ENCODE measurements around the gene BAIAP2L2. TPM values are rescaled to one million over a fixed set of nuclear protein-coding genes. Genes with fewer than 3 reads are reported as not detected.
"Not testable (repeated sequence)": the region's sequence is repeated elsewhere in the genome, so short reads cannot be mapped to it uniquely, and the experiment has no call there.

Gene BAIAP2L2
- total and polyA plus RNA-seq, 4 donors = 0.33 to 0.46 (median 0.44) TPM; not detected in 1

GRCh38 chr22:38079804-38080203 is 30.7 kb downstream of the BAIAP2L2 start:
- H3K4me1 ChIP-seq (ENCODE audit: control insufficient read depth in 4 of 4, insufficient read depth in 4 of 4, low read length in 3 of 4) = peaks cover 6 to 25% (median 16%) of the 10 kb centered on the region in 4 donors
- DNase-seq (ENCODE audit: low spot score) = no peak
- H3K36me3 ChIP-seq (ENCODE audit: control insufficient read depth in 4 of 4, insufficient read depth in 3 of 4, low read depth in 1 of 4, low read length in 3 of 4) = peaks cover 0 to 4% (median 0%) of the 10 kb centered on the region in 4 donors
- no peak overlapping the region for H3K27ac ChIP-seq (ENCODE audit: low read depth in 1 of 2, low read length in 2 of 2)
- no peak overlapping the region for H3K9ac ChIP-seq (ENCODE audit: low read depth in 1 of 2, low read length in 2 of 2)
- WGBS = 94% methylated on average over 7 of the region's 7 CpGs
- H3K9me3 ChIP-seq (ENCODE audit: control insufficient read depth in 4 of 4, low read length in 3 of 4) = no peaks in the 10 kb centered on the region
- H3K27me3 ChIP-seq (ENCODE audit: control insufficient read depth in 4 of 4, insufficient read depth in 4 of 4, low read length in 3 of 4) = no peaks in the 10 kb centered on the region
- H3K4me3 ChIP-seq (ENCODE audit: low read depth in 1 of 3, low read length in 3 of 3) = no peak overlapping the region
- TF ChIP-seq JUND (IDR thresholded peaks at IDR 0.05) (no peak), SP1 (IDR thresholded peaks at IDR 0.05) (no peak), HNF4A (conservative IDR thresholded peaks at IDR 0.05) (no peak)

- H3K27me3 ChIP-seq (ENCODE audit: control insufficient read depth in 4 of 4, insufficient read depth in 4 of 4, low read length in 3 of 4); H3K9ac ChIP-seq (ENCODE audit: low read depth in 1 of 2, low read length in 2 of 2); H3K36me3 ChIP-seq (ENCODE audit: control insufficient read depth in 4 of 4, insufficient read depth in 3 of 4, low read depth in 1 of 4, low read length in 3 of 4); H3K9me3 ChIP-seq (ENCODE audit: control insufficient read depth in 4 of 4, low read length in 3 of 4); H3K27ac ChIP-seq (ENCODE audit: low read depth in 1 of 2, low read length in 2 of 2); DNase-seq (ENCODE audit: low spot score); H3K4me3 ChIP-seq (ENCODE audit: low read depth in 1 of 3, low read length in 3 of 3): not testable (repeated sequence)
- peaks cover 9 to 27% (median 16%) of the 10 kb centered on the region in 4 donors for H3K4me1 ChIP-seq (ENCODE audit: control insufficient read depth in 4 of 4, insufficient read depth in 4 of 4, low read length in 3 of 4)
- 98% methylated on average over 2 of the region's 2 CpGs for WGBS
Observed at GRCh38 chr22:38079208-38079607, 31.3 kb downstream of the BAIAP2L2 start.

- Histone ChIP-seq H3K9me3 (ENCODE audit: control insufficient read depth in 4 of 4, low read length in 3 of 4) (no peaks in the 10 kb centered on the region), H3K4me1 (ENCODE audit: control insufficient read depth in 4 of 4, insufficient read depth in 4 of 4, low read length in 3 of 4) (peaks cover 9 to 27% (median 16%) of the 10 kb centered on the region in 4 donors), H3K27me3 (ENCODE audit: control insufficient read depth in 4 of 4, insufficient read depth in 4 of 4, low read length in 3 of 4) (no peaks in the 10 kb centered on the region), H3K27ac (ENCODE audit: low read depth in 1 of 2, low read length in 2 of 2) (no peak overlapping the region), H3K36me3 (ENCODE audit: control insufficient read depth in 4 of 4, insufficient read depth in 3 of 4, low read depth in 1 of 4, low read length in 3 of 4) (peaks cover 0 to 7% (median 5%) of the 10 kb centered on the region in 4 donors), H3K9ac (ENCODE audit: low read depth in 1 of 2, low read length in 2 of 2) (no peak overlapping the region), H3K4me3 (ENCODE audit: low read depth in 1 of 3, low read length in 3 of 3) (no peak overlapping the region)
- WGBS = 89% methylated on average over 22 of the region's 22 CpGs
- no peak for DNase-seq (ENCODE audit: low spot score)
- TF ChIP-seq ATF3 (IDR thresholded peaks at IDR 0.05) = no peak
- TF ChIP-seq JUND (IDR thresholded peaks at IDR 0.05) = no peak
- no peak for TF ChIP-seq FOXA2 (IDR thresholded peaks at IDR 0.05)
- no peak for TF ChIP-seq RAD21 (IDR thresholded peaks at IDR 0.05)
- no peak for TF ChIP-seq EGR1 (IDR thresholded peaks at IDR 0.05; ENCODE audit: low read depth in 2 of 2)
Observed at GRCh38 chr22:38078046-38078840, 32.2 kb downstream of the BAIAP2L2 start.

- no peak for DNase-seq (ENCODE audit: low spot score)
- H3K9me3 ChIP-seq (ENCODE audit: control insufficient read depth in 4 of 4, low read length in 3 of 4) = no peaks in the 10 kb centered on the region
- H3K36me3 ChIP-seq (ENCODE audit: control insufficient read depth in 4 of 4, insufficient read depth in 3 of 4, low read depth in 1 of 4, low read length in 3 of 4) = peaks cover 2 to 14% (median 10%) of the 10 kb centered on the region in 4 donors
- H3K4me3 ChIP-seq (ENCODE audit: low read depth in 1 of 3, low read length in 3 of 3) = no peak overlapping the region
- H3K9ac ChIP-seq (ENCODE audit: low read depth in 1 of 2, low read length in 2 of 2) = no peak overlapping the region
- H3K4me1 ChIP-seq (ENCODE audit: control insufficient read depth in 4 of 4, insufficient read depth in 4 of 4, low read length in 3 of 4) = peaks cover 9 to 27% (median 16%) of the 10 kb centered on the region in 4 donors
- 88% methylated on average over 14 of the region's 14 CpGs for WGBS
- no peaks in the 10 kb centered on the region for H3K27me3 ChIP-seq (ENCODE audit: control insufficient read depth in 4 of 4, insufficient read depth in 4 of 4, low read length in 3 of 4)
- H3K27ac ChIP-seq (ENCODE audit: low read depth in 1 of 2, low read length in 2 of 2) = no peak overlapping the region
- TF ChIP-seq TAF1 (conservative IDR thresholded peaks at IDR 0.05) = no peak
- TF ChIP-seq FOXA2 (IDR thresholded peaks at IDR 0.05) = no peak
- no peak for TF ChIP-seq NR2F2 (IDR thresholded peaks at IDR 0.05)
- no peak for TF ChIP-seq REST (IDR thresholded peaks at IDR 0.05)
- TF ChIP-seq HNF4G (IDR thresholded peaks at IDR 0.05) = no peak
- TF ChIP-seq GABPA (IDR thresholded peaks at IDR 0.05 in 1 of 2, conservative IDR thresholded peaks at IDR 0.05 in 1 of 2) = no peak
- no peak for TF ChIP-seq EGR1 (IDR thresholded peaks at IDR 0.05; ENCODE audit: low read depth in 2 of 2)
- no peak for TF ChIP-seq YY1 (IDR thresholded peaks at IDR 0.05)
- no peak for TF ChIP-seq JUND (IDR thresholded peaks at IDR 0.05)
- TF ChIP-seq SP1 (IDR thresholded peaks at IDR 0.05) = no peak
- no peak for TF ChIP-seq MAX (IDR thresholded peaks at IDR 0.05)
- no peak for TF ChIP-seq ZBTB33 (IDR thresholded peaks at IDR 0.05)
- TF ChIP-seq HNF4A (conservative IDR thresholded peaks at IDR 0.05) = no peak
- no peak for TF ChIP-seq RAD21 (IDR thresholded peaks at IDR 0.05)
Observed at GRCh38 chr22:38077595-38077994, 32.9 kb downstream of the BAIAP2L2 start.
